8988T (cell line): ENCODE results near the gene FFAR1.

ENCODE experiments used
- DNase-seq: peaks from one replicate; pipeline ENCODE4 v3.0.0; 2011

FFAR1 gene

DNA sequence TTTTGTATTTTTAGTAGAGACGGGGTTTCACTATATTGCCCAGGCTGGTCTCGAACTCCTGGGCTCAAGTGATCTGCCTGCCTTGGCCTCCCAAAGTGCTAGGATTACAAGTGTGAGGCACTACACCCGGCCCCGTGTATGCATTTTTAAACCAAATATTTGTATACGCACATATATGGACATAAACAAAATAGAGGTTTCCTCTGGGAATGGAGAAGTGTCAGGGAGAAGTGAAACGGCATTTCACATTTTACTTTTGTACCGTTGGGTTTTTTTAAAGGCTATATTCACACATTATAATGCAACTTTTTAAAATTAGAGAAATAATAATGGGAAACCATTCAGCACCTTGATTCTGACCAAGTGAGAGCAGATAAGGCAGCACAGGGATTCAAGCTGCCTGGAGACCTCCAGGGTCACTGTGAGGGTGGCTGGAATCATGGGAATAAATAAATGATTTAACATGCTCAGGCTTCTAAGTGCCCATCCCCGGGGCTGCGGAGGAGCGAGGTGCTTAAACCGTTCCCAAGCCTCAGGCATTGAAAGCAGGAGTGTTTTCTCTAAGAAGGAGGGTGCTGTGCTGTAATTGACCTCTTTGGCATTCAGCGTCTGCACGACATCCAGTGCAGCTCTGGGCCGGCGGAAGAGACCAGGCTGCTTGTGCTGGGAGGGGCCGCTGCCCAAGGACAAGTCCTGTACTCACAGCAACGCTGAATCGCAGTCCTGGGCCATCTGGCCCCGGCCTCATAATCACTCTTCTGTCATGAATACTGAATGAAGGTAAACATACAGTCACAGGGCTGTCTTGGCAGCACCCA, 47.9 kb downstream of the FFAR1 start:
- DNase-seq, result no peak

DNA sequence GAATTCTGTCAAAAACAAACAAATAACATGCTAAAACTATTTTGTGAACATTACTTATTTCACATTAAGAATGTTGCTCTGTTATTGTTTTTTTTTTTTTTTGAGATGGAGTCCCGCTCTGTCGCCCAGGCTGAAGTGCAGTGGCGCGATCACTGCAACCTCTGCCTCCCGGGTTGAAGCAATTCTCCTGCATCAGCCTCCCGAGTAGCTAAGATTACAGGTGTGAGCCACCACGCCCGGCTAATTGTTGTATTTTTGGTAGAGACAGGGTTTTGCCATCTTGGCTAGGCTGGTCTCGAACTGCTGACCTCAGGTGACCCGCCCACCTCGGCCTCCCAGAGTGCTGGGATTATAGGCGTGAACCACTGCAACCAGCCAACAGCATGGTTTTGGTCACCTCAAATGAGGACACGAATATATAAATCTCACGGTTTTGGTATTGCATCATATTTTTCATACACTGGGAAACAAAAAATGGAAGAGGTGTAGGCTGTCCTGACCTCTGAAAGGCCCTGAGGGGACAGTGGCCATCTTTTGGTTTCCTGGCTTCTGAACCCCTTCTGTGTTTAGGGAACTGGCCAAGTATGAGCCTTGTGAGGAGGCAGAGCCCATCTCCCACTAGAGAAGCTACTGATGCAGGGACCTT, 48.7 kb downstream of the FFAR1 start:
- no peak for DNase-seq

DNA sequence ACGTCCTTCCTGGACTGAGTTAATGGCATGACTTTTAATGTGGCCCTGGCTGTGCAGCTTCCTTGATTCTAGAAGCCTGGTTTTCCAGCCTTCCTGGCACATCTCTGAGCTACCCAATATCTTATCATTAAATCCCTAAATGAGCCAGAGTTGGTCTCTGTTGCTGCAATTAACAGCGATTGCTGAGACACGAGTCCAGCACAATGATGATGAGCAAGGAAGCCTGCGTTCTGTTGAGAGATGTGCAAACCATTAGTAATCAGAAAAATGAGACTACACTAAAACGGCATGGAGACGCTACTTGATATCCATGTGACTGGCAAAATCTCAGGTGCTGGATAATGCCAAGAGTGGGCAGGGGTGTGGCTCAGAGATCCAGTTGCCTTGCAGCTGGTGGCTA, 49.4 kb downstream of the FFAR1 start:
- no peak for DNase-seq
